UCSD-AML1 (cell line): Measurements from ENCODE around the gene CCR3.

Source experiments
- DNase-seq: peaks from one replicate; lab custom pipeline; 2025; ENCODE audit not compliant: unreplicated experiment; lab: John Stamatoyannopoulos, UW

The CCR3 gene

GRCh38 chr3:46293991-46294833 is 52.0 kb downstream of the CCR3 start:
- no peak for DNase-seq

GRCh38 chr3:46296826-46297225 is 54.6 kb downstream of the CCR3 start:
- DNase-seq, result no peak

- DNase-seq, result peak; percentile 62
Observed at GRCh38 chr3:46297658-46298423, 55.6 kb downstream of the CCR3 start.

GRCh38 chr3:46298871-46299607 is 56.8 kb downstream of the CCR3 start:
- DNase-seq, result no peak

GRCh38 chr3:46299608-46300460 is 57.6 kb downstream of the CCR3 start:
- DNase-seq, result no peak

- peak; percentile 42 for DNase-seq
Observed at GRCh38 chr3:46300461-46300789, 58.2 kb downstream of the CCR3 start.

- no peak for DNase-seq
Observed at GRCh38 chr3:46301122-46301835, 59.0 kb downstream of the CCR3 start.

- DNase-seq, result no peak
Observed at GRCh38 chr3:46303240-46303639, 61.0 kb downstream of the CCR3 start.

- DNase-seq, result no peak
Observed at GRCh38 chr3:46304739-46305138, 62.5 kb downstream of the CCR3 start.

- no peak for DNase-seq
Observed at GRCh38 chr3:46312991-46313390, 70.7 kb downstream of the CCR3 start.

GRCh38 chr3:46314517-46314916 is 72.3 kb downstream of the CCR3 start:
- no peak for DNase-seq

- DNase-seq, result no peak
Observed at GRCh38 chr3:46316206-46316605, 73.9 kb downstream of the CCR3 start.
